DOHH2 (cell line): ENCODE results near the gene PNPLA7.

Source experiments
- H3F3A ChIP-seq: fragments of 200-600 bp; sonication (generic), shearing (Covaris generic); 2 replicates; pipeline ENCODE4 v1.6.0; 2016; ENCODE audit warnings: antibody characterized with exemption, mild to moderate bottlenecking; ENCODE audit not compliant: control insufficient read depth, insufficient read depth
- H3K27ac ChIP-seq: fragments of 200-600 bp; sonication (generic); 2 replicates; pipeline ENCODE4 v1.5.1; 2014; ENCODE audit warnings: low read depth, mild to moderate bottlenecking, low read length, moderate library complexity
- H3K27me3 ChIP-seq: fragments of 200-600 bp; sonication (generic); 2 replicates; pipeline ENCODE4 v1.6.1; 2014; ENCODE audit warnings: mild to moderate bottlenecking, low read length, mixed read lengths; ENCODE audit not compliant: control insufficient read depth
- H3K36me3 ChIP-seq: fragments of 200-600 bp; sonication (generic); 2 replicates; pipeline ENCODE4 v1.6.1; 2014; ENCODE audit warnings: mild to moderate bottlenecking, low read length, moderate library complexity, mixed read lengths; ENCODE audit not compliant: control insufficient read depth
- H3K4me1 ChIP-seq: fragments of 200-600 bp; sonication (generic); 2 replicates; pipeline ENCODE4 v1.6.1; 2014; ENCODE audit warnings: mild to moderate bottlenecking, low read length, mixed read lengths; ENCODE audit not compliant: control insufficient read depth
- H3K4me2 ChIP-seq: fragments of 200-600 bp; sonication (generic); 2 replicates; pipeline ENCODE4 v1.6.0; 2014; ENCODE audit warnings: mild to moderate bottlenecking, low read length, moderate library complexity
- H3K4me3 ChIP-seq: fragments of 200-600 bp; sonication (generic); 2 replicates; pipeline ENCODE4 v1.5.1; 2014; ENCODE audit warnings: mild to moderate bottlenecking, low read length, mixed read lengths
- H3K79me2 ChIP-seq: fragments of 200-600 bp; sonication (generic); 2 replicates; pipeline ENCODE4 v1.6.1; 2014; ENCODE audit warnings: mild to moderate bottlenecking, low read length, mixed read lengths; ENCODE audit not compliant: control insufficient read depth
- H3K9me2 ChIP-seq: fragments of 200-600 bp; sonication (generic); replicated peaks from 2 replicates; pipeline ENCODE4 v1.6.1; 2014; ENCODE audit warnings: mild to moderate bottlenecking, low read length, mixed read lengths; ENCODE audit not compliant: control insufficient read depth
- H3K9me3 ChIP-seq: fragments of 200-600 bp; sonication (generic); 2 replicates; pipeline ENCODE4 v1.6.1; 2014; ENCODE audit warnings: antibody characterized with exemption, low read length, mixed read lengths; ENCODE audit not compliant: control insufficient read depth, insufficient read depth
- H4K20me1 ChIP-seq: fragments of 200-600 bp; sonication (generic); 2 replicates; pipeline ENCODE4 v1.6.0; 2014; ENCODE audit warnings: low read depth, mild to moderate bottlenecking, antibody characterized with exemption, low read length, moderate library complexity; ENCODE audit not compliant: control insufficient read depth, insufficient read depth
- EZH2phosphoT487 ChIP-seq: fragments of 200-600 bp; sonication (generic); IDR thresholded peaks from 2 replicates; pipeline ENCODE4 v1.6.1; 2017; ENCODE audit warnings: borderline replicate concordance, mild to moderate bottlenecking, antibody characterized with exemption, low read length, moderate library complexity, mixed read lengths
- TF ChIP-seq, protein P1 (sequence below): fragments of 200-600 bp; sonication (generic); IDR thresholded peaks from one replicate; pipeline ENCODE4 v1.5.1; 2014; ENCODE audit warnings: antibody characterized with exemption, mild to moderate bottlenecking, low read depth, low read length; ENCODE audit not compliant: poor library complexity, severe bottlenecking

The PNPLA7 gene

DNA sequence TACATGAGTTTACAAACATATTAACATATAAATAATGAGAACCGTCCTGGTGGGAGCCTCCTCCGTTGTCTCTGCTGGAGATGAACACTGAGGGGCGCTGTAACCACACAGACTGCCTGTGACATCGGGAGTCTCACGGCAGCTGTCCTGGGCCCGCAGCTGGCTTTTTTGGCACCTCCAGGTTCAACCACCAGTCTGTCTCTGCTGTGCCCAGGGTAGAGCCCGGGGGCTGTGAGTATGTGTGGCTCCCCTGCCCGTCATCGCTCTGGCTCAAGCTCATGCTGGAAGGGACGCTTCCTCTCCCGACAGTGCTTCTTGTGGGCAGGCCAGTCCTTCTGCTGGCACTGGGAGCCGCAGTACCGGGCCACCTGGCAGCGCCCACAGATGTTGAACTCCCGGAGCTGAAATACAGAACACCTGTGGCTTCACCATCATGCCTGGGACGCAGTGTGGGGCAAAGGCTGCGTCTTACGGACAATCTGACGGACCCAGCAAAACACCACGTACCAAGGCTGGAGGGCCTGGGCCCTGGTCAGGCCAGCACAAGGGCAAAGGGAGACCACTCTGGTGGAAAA lies 32.2 kb upstream of the PNPLA7 start:
- no peak overlapping the region for H3K4me3 ChIP-seq
- peaks cover 78% of the 10 kb centered on the region for H3K36me3 ChIP-seq
- TF ChIP-seq EZH2phosphoT487 = no peak
- TF ChIP-seq, protein P1, sequence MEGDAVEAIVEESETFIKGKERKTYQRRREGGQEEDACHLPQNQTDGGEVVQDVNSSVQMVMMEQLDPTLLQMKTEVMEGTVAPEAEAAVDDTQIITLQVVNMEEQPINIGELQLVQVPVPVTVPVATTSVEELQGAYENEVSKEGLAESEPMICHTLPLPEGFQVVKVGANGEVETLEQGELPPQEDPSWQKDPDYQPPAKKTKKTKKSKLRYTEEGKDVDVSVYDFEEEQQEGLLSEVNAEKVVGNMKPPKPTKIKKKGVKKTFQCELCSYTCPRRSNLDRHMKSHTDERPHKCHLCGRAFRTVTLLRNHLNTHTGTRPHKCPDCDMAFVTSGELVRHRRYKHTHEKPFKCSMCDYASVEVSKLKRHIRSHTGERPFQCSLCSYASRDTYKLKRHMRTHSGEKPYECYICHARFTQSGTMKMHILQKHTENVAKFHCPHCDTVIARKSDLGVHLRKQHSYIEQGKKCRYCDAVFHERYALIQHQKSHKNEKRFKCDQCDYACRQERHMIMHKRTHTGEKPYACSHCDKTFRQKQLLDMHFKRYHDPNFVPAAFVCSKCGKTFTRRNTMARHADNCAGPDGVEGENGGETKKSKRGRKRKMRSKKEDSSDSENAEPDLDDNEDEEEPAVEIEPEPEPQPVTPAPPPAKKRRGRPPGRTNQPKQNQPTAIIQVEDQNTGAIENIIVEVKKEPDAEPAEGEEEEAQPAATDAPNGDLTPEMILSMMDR = peak; percentile 67
- H3K79me2 ChIP-seq = peaks cover 45% of the 10 kb centered on the region
- peaks cover 7% of the 10 kb centered on the region for H3K4me1 ChIP-seq
- no peaks in the 10 kb centered on the region for H3K27me3 ChIP-seq
- no peaks in the 10 kb centered on the region for H4K20me1 ChIP-seq
- H3K4me2 ChIP-seq = no peak overlapping the region
- no peaks in the 10 kb centered on the region for H3K9me2 ChIP-seq
- no peak overlapping the region for H3K27ac ChIP-seq
- H3K9me3 ChIP-seq = no peaks in the 10 kb centered on the region
- peaks cover 4% of the 10 kb centered on the region; the same call in 1 of the 2 replicates for H3F3A ChIP-seq

DNA sequence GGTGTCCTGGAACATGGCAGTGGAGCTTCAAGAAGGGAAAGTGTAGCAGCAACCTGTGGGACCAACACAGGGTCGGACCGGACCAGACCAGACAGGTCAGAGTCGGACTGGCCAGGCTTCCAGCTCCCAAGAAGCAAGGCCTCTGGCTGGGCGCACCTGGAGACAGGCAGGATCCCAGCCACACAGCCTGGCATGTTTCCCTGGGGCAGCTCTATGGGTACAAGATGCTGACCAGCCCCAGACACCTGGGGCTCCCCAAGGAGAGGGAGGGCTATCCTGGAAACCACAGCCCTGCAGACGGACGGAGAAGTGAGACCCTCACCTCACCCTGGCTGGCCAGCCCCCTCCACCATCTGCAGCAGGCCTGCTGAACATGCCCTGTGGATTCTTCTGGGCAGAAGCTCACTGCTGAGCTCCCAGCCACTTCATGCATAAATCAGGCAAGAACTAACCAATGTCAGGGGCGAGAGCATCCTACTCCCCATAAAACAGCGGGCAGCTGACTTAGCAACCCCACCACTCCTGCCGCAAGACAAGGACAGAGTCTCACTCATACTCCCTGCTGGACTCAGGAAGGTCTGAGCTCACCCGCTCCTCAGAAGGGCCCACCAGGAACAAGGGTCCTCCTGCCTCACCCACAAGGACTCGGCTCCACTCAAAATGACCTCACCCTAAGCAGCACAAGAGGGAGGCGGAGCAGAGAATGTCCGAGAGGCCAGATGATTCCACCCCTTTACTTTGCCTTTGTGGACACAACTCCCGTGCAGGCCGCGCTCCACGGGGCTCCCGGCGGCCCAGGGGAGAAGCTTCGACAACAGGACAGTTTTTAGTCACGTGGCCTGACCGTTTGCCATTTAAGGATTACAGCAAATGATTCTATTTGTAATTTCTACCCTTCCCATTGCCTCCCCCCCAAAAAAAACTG lies 31.4 kb upstream of the PNPLA7 start:
- TF ChIP-seq, protein P1 = no peak
- TF ChIP-seq EZH2phosphoT487 = no peak
- Histone ChIP-seq H3K27me3 (no peaks in the 10 kb centered on the region), H3K4me1 (peaks cover 14% of the 10 kb centered on the region), H3F3A (peaks cover 9% of the 10 kb centered on the region), H3K79me2 (peaks cover 45% of the 10 kb centered on the region), H3K27ac (no peak overlapping the region), H3K9me3 (no peaks in the 10 kb centered on the region), H3K4me3 (no peak overlapping the region), H3K9me2 (no peaks in the 10 kb centered on the region), H4K20me1 (no peaks in the 10 kb centered on the region), H3K4me2 (no peak overlapping the region), H3K36me3 (peaks cover 78% of the 10 kb centered on the region)

DNA sequence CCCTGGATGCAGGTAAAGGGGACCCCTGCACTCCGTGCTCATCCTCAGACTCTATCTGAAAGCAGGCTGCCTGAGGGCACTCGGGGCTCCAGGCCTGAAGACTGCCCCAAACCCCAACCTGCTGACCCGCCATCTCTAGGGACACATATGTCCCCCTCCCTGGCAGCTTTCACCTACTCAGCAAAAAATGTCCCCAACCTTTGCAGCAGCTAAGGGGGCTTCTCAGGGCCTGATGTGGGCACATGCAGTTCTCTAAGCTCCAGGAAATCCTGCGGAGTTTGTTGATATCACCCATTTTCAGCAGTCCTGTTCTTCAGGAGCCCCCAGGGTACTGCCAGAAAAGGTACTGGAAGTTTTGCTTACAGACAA lies 30.7 kb upstream of the PNPLA7 start:
- peaks cover 78% of the 10 kb centered on the region for H3K36me3 ChIP-seq
- H3K27me3 ChIP-seq = no peaks in the 10 kb centered on the region
- H3K4me1 ChIP-seq = peaks cover 21% of the 10 kb centered on the region
- no peak overlapping the region for H3K4me3 ChIP-seq
- H3K9me2 ChIP-seq = no peaks in the 10 kb centered on the region
- no peak overlapping the region for H3K4me2 ChIP-seq
- no peak for TF ChIP-seq EZH2phosphoT487
- TF ChIP-seq, protein P1 = no peak
- no peak overlapping the region for H3K27ac ChIP-seq
- H4K20me1 ChIP-seq = no peaks in the 10 kb centered on the region
- H3K79me2 ChIP-seq = peaks cover 50% of the 10 kb centered on the region
- no peaks in the 10 kb centered on the region for H3K9me3 ChIP-seq
- H3F3A ChIP-seq = peaks cover 15% of the 10 kb centered on the region
